GM23338 (cell line): ENCODE results near the gene CRYAB. TPM values are rescaled to one million over a fixed set of nuclear protein-coding genes. Genes with fewer than 3 reads are reported as not detected.

ENCODE experiments used
- ATAC-seq: fragments of 200-7000 bp; cut with Tn5 transposase; 3 replicates; pipeline ENCODE4 v1.9.1; 2020
- DNase-seq: peaks from one replicate; pipeline ENCODE4 v3.0.0-alpha.2; 2015; ENCODE audit warnings: low spot score
- H2AFZ ChIP-seq: fragments of 200-600 bp; sonication (generic); 2 replicates; pipeline ENCODE4 v1.8.0; 2016; ENCODE audit warnings: antibody characterized with exemption, mild to moderate bottlenecking, moderate library complexity
- H3F3A ChIP-seq: fragments of 200-600 bp; sonication (generic); replicated peaks from 2 replicates; pipeline ENCODE4 v1.8.0; 2017; ENCODE audit warnings: antibody characterized with exemption, mixed run types, low read depth
- H3K27ac ChIP-seq: fragments of 200-600 bp; sonication (generic); 2 replicates; pipeline ENCODE4 v1.6.1; 2016; ENCODE audit warnings: low read depth
- H3K27me3 ChIP-seq: fragments of 200-600 bp; sonication (generic); 2 replicates; pipeline ENCODE4 v1.8.0; 2016; ENCODE audit warnings: mild to moderate bottlenecking, mixed run types, moderate library complexity; ENCODE audit not compliant: insufficient read depth
- H3K36me3 ChIP-seq: fragments of 200-600 bp; sonication (generic); 2 replicates; pipeline ENCODE4 v1.8.0; 2016; ENCODE audit warnings: mild to moderate bottlenecking; ENCODE audit not compliant: insufficient read depth
- H3K4me1 ChIP-seq: fragments of 200-600 bp; sonication (generic); 2 replicates; pipeline ENCODE4 v1.8.0; 2016; ENCODE audit warnings: mild to moderate bottlenecking, moderate library complexity; ENCODE audit not compliant: insufficient read depth
- H3K4me2 ChIP-seq: fragments of 200-600 bp; sonication (generic); 2 replicates; pipeline ENCODE4 v1.7.1; 2017; ENCODE audit warnings: mixed run types
- H3K4me3 ChIP-seq: fragments of 200-600 bp; sonication (generic); 2 replicates; pipeline ENCODE4 v1.6.1; 2016; ENCODE audit warnings: mixed run types
- H3K79me2 ChIP-seq: fragments of 200-600 bp; sonication (generic); replicated peaks from 2 replicates; pipeline ENCODE4 v1.8.0; 2017; ENCODE audit warnings: mild to moderate bottlenecking; ENCODE audit not compliant: insufficient read depth
- H3K9me2 ChIP-seq: fragments of 200-600 bp; sonication (generic); 2 replicates; pipeline ENCODE4 v1.8.0; 2017; ENCODE audit not compliant: insufficient read depth
- H4K20me1 ChIP-seq: fragments of 200-600 bp; sonication (generic); replicated peaks from 2 replicates; pipeline ENCODE4 v1.8.0; 2017; ENCODE audit warnings: mild to moderate bottlenecking; ENCODE audit not compliant: insufficient read depth
- H3K27ac Mint-ChIP-seq: 2 replicates; pipeline ENCODE4 v1.8.0; 2020; ENCODE audit warnings: inconsistent platforms, mild to moderate bottlenecking, moderate library complexity, mixed read lengths
- H3K27me3 Mint-ChIP-seq: 3 replicates; pipeline ENCODE4 v1.8.0; 2022; ENCODE audit warnings: low read depth, mild to moderate bottlenecking, moderate library complexity, mixed read lengths, inconsistent platforms; ENCODE audit not compliant: insufficient read depth, poor library complexity
- H3K36me3 Mint-ChIP-seq: 3 replicates; pipeline ENCODE4 v1.8.0; 2021; ENCODE audit warnings: low read depth, mild to moderate bottlenecking, inconsistent platforms, moderate library complexity, mixed read lengths
- H3K4me1 Mint-ChIP-seq: 3 replicates; pipeline ENCODE4 v1.8.0; 2020; ENCODE audit warnings: mild to moderate bottlenecking, inconsistent platforms, mixed read lengths
- H3K4me3 Mint-ChIP-seq: 3 replicates; pipeline ENCODE4 v1.8.0; 2021; ENCODE audit warnings: moderate library complexity, mild to moderate bottlenecking, inconsistent platforms, mixed read lengths
- H3K9me3 Mint-ChIP-seq: 3 replicates; pipeline ENCODE4 v1.8.0; 2020; ENCODE audit warnings: moderate library complexity, mild to moderate bottlenecking, inconsistent platforms, mixed read lengths
- CTCF ChIP-seq, 2 experiments: fragments of 200-600 bp in 1 of 2; sonication (generic) in 1 of 2; conservative IDR thresholded peaks; 2 replicates each; pipeline versions ENCODE4 v1.5.1 to v1.6.1; 2016 to 2017; ENCODE audit warnings: antibody characterized with exemption in 2 of 2, low read depth in 2 of 2, mild to moderate bottlenecking in 2 of 2, moderate library complexity in 1 of 2
- EZH2 ChIP-seq: fragments of 200-600 bp; sonication (generic); IDR thresholded peaks from one replicate; pipeline ENCODE4 v1.8.0; 2017; ENCODE audit warnings: antibody characterized with exemption, mild to moderate bottlenecking, low read depth; ENCODE audit not compliant: unreplicated experiment
- REST ChIP-seq: IDR thresholded peaks from one replicate; pipeline ENCODE4 v1.6.1; 2018; ENCODE audit warnings: antibody characterized with exemption; ENCODE audit not compliant: unreplicated experiment
- ZNF331 ChIP-seq: fragments of 250-450 bp; sonication (Bioruptor Pico); IDR thresholded peaks from 2 replicates; pipeline ENCODE4 v1.5.0; 2020; ENCODE audit warnings: low read depth, mild to moderate bottlenecking, moderate library complexity
- ZNF462 ChIP-seq: fragments of 250-450 bp; sonication (Bioruptor Pico); IDR thresholded peaks from 2 replicates; pipeline ENCODE4 v1.5.0; 2020; ENCODE audit warnings: mild to moderate bottlenecking, moderate library complexity
- polyA plus RNA-seq: library from polyadenylated mRNA; unstranded; fragments of >200 nt; fragmentation: Nextera tagmentation; extraction: Ambion mirVana; gene quantifications from 2 replicates; pipeline ENCODE4 v1.2.1, GENCODE V29; 2016
- total RNA-seq: library from RNA; depleted of rRNA; stranded (reverse); fragments of >200 nt; shearing (Covaris generic); gene quantifications from 2 replicates; pipeline ENCODE4 v1.2.3, GENCODE V29; 2014

Gene CRYAB
- total and polyA plus RNA-seq, 2 experiments from 2014 or later = 6.1 to 9.6 TPM

GRCh38 chr11:111878385-111878848 lies 33.2 kb downstream of the CRYAB start:
- no peaks in the 10 kb centered on the region for H3K79me2 ChIP-seq
- Mint-ChIP-seq H3K4me1 (peaks cover 5% of the 10 kb centered on the region; the same call in 2 of the 3 replicates), H3K9me3 (no peaks in the 10 kb centered on the region), H3K27me3 (peaks cover 5% of the 10 kb centered on the region), H3K36me3 (no peaks in the 10 kb centered on the region), H3K4me3 (peak overlapping the region; percentile 94), H3K27ac (peak overlapping the region; percentile 99)
- peak overlapping the region; percentile 99 for H2AFZ ChIP-seq
- peak overlapping the region; percentile 72 for H3K4me3 ChIP-seq
- 0 out of 2 replicates have a peak, but pooled peaks cover 9% of the 10 kb centered on the region for H3K4me1 ChIP-seq
- ATAC-seq (peak; percentile 24), DNase-seq (peak; percentile 39)
- peak overlapping the region; percentile 86 for H3K4me2 ChIP-seq
- peak overlapping the region; percentile 89 for H3K27ac ChIP-seq
- H3K27me3 ChIP-seq = no peaks in the 10 kb centered on the region
- H3F3A ChIP-seq = peaks cover 5% of the 10 kb centered on the region
- no peaks in the 10 kb centered on the region for H3K36me3 ChIP-seq
- peak in 1 of 2 experiments; percentile 38; a peak in 1 of 4 replicates for TF ChIP-seq CTCF (conservative IDR thresholded peaks at IDR 0.05; ENCODE audit: low read depth in 2 of 2)
- no peak for TF ChIP-seq ZNF331 (CRISPR knock-in tag)
- no peaks in the 10 kb centered on the region for H3K9me2 ChIP-seq
- no peaks in the 10 kb centered on the region for H4K20me1 ChIP-seq

GRCh38 chr11:111871693-111872161 lies 39.8 kb downstream of the CRYAB start:
- Mint-ChIP-seq H3K27ac (peak overlapping the region; percentile 16; the same call in 1 of the 2 replicates), H3K9me3 (no peaks in the 10 kb centered on the region), H3K27me3 (peaks cover 6% of the 10 kb centered on the region), H3K4me3 (peak overlapping the region; percentile 95), H3K36me3 (peaks cover 8% of the 10 kb centered on the region; the same call in 2 of the 3 replicates), H3K4me1 (peaks cover 11% of the 10 kb centered on the region; the same call in 2 of the 3 replicates)
- Histone ChIP-seq H3F3A (no peaks in the 10 kb centered on the region), H3K27ac (0 out of 2 replicates have a peak overlapping the region, but pooled peaks have one; percentile 57), H2AFZ (peak overlapping the region; percentile 95), H4K20me1 (no peaks in the 10 kb centered on the region), H3K4me2 (peak overlapping the region; percentile 79), H3K4me3 (peak overlapping the region; percentile 80), H3K4me1 (peaks cover 12% of the 10 kb centered on the region; the same call in 1 of the 2 replicates), H3K36me3 (0 out of 2 replicates have a peak, but pooled peaks cover 6% of the 10 kb centered on the region), H3K27me3 (no peaks in the 10 kb centered on the region), H3K9me2 (no peaks in the 10 kb centered on the region), H3K79me2 (no peaks in the 10 kb centered on the region)
- DNase-seq = no peak
- ATAC-seq = no peak
- TF ChIP-seq ZNF331 (CRISPR knock-in tag) (no peak), ZNF462 (CRISPR knock-in tag) (no peak), EZH2 (no peak), CTCF (conservative IDR thresholded peaks at IDR 0.05; ENCODE audit: low read depth in 2 of 2) (no peak), REST (no peak)
